Esophagus (tissue), 2 donors: Measurements from ENCODE around the gene CHN2. TPM values are rescaled to one million over a fixed set of nuclear protein-coding genes. Genes with fewer than 3 reads are reported as not detected.

Source experiments
- H3K27ac ChIP-seq, 2 donors: one replicate each; pipeline ENCODE4 v1.5.1; 2013; ENCODE audit warnings: low read depth in 2 of 2, mild to moderate bottlenecking in 2 of 2, inconsistent platforms in 1 of 2, low read length in 1 of 2, moderate library complexity in 1 of 2
- H3K27me3 ChIP-seq, 2 donors: one replicate each; pipeline ENCODE4 v1.6.1; 2013; ENCODE audit warnings: low read length in 2 of 2, control low read depth in 1 of 2, mild to moderate bottlenecking in 1 of 2; ENCODE audit not compliant: insufficient read depth in 2 of 2, control insufficient read depth in 1 of 2
- H3K36me3 ChIP-seq, 2 donors: one replicate each; pipeline ENCODE4 v1.6.1; 2013; ENCODE audit warnings: low read length in 1 of 2; ENCODE audit not compliant: control insufficient read depth in 2 of 2, insufficient read depth in 2 of 2
- H3K4me1 ChIP-seq, 2 donors: one replicate each; pipeline ENCODE4 v1.6.1; 2013; ENCODE audit warnings: low read length in 1 of 2; ENCODE audit not compliant: control insufficient read depth in 2 of 2, insufficient read depth in 2 of 2
- H3K4me3 ChIP-seq, 2 donors: one replicate each; pipeline ENCODE4 v1.5.1; 2013; ENCODE audit warnings: low read length in 2 of 2, mild to moderate bottlenecking in 2 of 2, low read depth in 1 of 2, moderate library complexity in 1 of 2
- H3K9me3 ChIP-seq, 2 donors: one replicate each; pipeline ENCODE4 v1.6.1; 2013; ENCODE audit warnings: mild to moderate bottlenecking in 2 of 2, low read depth in 1 of 2, low read length in 1 of 2, moderate library complexity in 1 of 2; ENCODE audit not compliant: control insufficient read depth in 2 of 2, insufficient read depth in 1 of 2
- WGBS, 2 donors: extraction: QIAGEN DNeasy Blood & Tissue Kit; methylation state at CpG; one replicate each; pipeline ENCODE4 v1.1.7; 2013; 5-methylcytosine and 5-hydroxymethylcytosine counted together
- polyA plus RNA-seq, 2 donors: library from polyadenylated mRNA; stranded (reverse); fragments of 200-250 nt; gene quantifications; one replicate each; pipeline ENCODE4 v1.2.3, GENCODE V29; 2013
- donor health status: healthy with polysubstance abuse.
- donor health status: Bipolar disorder and iron deficiency.

Gene CHN2
- polyA plus RNA-seq, 2 donors, result 0.92 to 1.5 TPM

DNA sequence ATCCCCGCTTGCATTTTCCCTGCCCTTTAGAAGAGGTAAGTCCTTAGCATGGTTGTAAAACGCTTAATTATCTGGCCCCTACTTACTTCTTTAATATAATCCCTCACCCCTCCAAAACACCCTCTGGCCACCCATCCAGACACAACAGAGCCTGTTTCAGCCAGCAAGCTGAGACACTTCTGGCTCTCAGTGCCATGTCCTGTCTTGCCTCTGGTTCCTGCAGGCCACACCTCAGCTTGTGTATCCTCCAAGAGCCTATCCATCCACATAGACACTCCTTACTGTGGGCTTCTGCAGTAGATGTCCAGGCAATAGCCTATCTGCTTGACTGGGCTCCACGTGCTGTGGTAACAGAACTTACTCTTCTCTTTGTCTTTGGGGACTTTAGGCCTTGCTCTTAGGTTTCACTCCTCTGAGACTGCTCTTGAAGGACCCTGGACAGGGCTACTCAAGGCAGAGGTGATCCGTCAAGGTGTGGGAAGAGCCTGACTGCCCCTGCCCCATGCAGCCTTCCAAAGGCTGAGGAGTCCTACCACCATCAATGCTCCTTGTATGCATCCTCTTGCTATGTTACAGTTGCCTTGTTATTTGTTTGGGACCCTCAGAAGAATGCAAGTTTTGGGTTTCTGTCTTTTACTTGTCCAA is 149.9 kb downstream of the CHN2 start:
- H3K4me1 ChIP-seq, result peaks cover 0 to 6% of the 10 kb centered on the region in 2 donors
- no peak overlapping the region for H3K4me3 ChIP-seq
- H3K27ac ChIP-seq, result no peak overlapping the region
- no peaks in the 10 kb centered on the region for H3K36me3 ChIP-seq
- 90 to 96% methylated on average over 4 of the region's 4 CpGs for WGBS, 2 donors
- no peaks in the 10 kb centered on the region for H3K27me3 ChIP-seq
- H3K9me3 ChIP-seq, result no peaks in the 10 kb centered on the region

DNA sequence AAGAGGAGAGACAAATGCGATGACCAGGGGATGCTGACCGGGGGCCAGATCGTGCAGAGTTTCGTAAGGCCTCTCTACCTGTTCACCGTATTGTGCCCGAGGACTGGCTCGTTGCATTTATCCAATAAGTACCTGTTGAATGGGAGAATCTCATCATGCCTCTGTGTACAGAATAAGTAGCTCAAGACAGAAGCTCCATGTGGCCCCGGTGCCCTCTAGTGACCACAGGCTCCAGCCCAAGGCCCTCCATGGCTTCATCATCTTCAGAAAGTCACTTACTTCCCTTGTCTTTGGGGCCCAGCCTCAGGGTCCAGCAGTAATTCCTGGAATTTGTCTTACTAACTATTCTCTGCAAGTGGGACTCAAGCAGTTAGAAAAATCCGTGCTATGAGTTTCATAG is 151.0 kb downstream of the CHN2 start:
- peaks cover 0 to 6% of the 10 kb centered on the region in 2 donors for H3K4me1 ChIP-seq
- H3K4me3 ChIP-seq, result no peak overlapping the region
- H3K27me3 ChIP-seq, result no peaks in the 10 kb centered on the region
- H3K9me3 ChIP-seq, result no peaks in the 10 kb centered on the region
- H3K36me3 ChIP-seq, result no peaks in the 10 kb centered on the region
- H3K27ac ChIP-seq, result no peak overlapping the region
- 83 to 88% methylated on average over 9 of the region's 9 CpGs for WGBS, 2 donors

- Histone ChIP-seq H3K27ac (no peak overlapping the region), H3K9me3 (no peaks in the 10 kb centered on the region)
- 66 to 80% methylated on average over 8 of the region's 8 CpGs for WGBS, 2 donors
Observed at GRCh38 chr7:29346231-29346978, 151.8 kb downstream of the CHN2 start.

DNA sequence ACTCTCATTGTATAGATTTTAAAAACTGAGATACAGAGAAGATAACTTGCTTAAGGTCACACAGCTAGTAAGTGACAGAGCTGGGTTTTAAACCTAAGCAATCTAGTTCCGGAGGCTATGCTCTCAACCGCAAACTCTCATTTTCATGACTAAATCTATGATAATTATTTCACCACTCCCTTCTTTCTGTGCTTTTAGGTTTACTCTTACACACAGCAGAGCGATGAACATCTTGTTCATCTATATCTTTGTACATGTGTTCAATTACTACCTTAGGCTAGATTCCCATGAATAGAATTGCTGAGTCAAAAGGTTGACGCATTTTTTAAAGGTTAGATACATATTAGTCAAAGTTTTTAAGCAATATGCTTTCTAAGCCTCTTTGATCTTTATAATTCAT is 154.8 kb downstream of the CHN2 start:
- WGBS, 2 donors, result 45 to 59% methylated on average over 4 of the region's 4 CpGs
- no peaks in the 10 kb centered on the region for H3K9me3 ChIP-seq
- peaks cover 0 to 2% of the 10 kb centered on the region in 2 donors for H3K4me1 ChIP-seq
- no peaks in the 10 kb centered on the region for H3K27me3 ChIP-seq
- no peak overlapping the region for H3K4me3 ChIP-seq
- no peaks in the 10 kb centered on the region for H3K36me3 ChIP-seq
- no peak overlapping the region for H3K27ac ChIP-seq

More at GRCh38 chr7:29346231-29346978, 151.8 kb downstream of the CHN2 start:
- Histone ChIP-seq H3K36me3 (no peaks in the 10 kb centered on the region), H3K4me1 (peaks cover 0 to 6% of the 10 kb centered on the region in 2 donors), H3K4me3 (no peak overlapping the region), H3K27me3 (no peaks in the 10 kb centered on the region)

DNA sequence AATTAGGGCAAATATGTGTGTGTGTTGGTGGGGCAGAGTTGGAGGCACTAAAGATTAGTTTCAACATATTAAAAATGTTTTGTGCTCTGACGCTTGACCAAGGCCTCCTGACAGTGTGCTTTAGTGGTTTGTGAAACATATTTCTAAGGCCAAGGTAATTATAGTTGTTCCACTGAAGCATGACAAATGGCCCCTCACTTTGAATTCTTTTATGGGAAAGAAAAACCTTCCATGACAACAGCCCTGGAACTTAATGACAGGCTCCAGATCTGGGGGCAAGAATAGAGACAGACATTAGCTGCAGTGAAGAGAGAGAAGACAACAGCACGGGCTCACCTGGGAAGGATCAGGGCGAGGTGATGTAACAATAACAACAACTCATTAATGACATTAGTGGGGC is 155.8 kb downstream of the CHN2 start:
- Histone ChIP-seq H3K4me1 (peaks cover 0 to 2% of the 10 kb centered on the region in 2 donors), H3K27ac (no peak overlapping the region), H3K4me3 (no peak overlapping the region), H3K36me3 (no peaks in the 10 kb centered on the region), H3K27me3 (no peaks in the 10 kb centered on the region), H3K9me3 (no peaks in the 10 kb centered on the region)
- WGBS, 2 donors, result 88 to 89% methylated on average over 3 of the region's 3 CpGs

DNA sequence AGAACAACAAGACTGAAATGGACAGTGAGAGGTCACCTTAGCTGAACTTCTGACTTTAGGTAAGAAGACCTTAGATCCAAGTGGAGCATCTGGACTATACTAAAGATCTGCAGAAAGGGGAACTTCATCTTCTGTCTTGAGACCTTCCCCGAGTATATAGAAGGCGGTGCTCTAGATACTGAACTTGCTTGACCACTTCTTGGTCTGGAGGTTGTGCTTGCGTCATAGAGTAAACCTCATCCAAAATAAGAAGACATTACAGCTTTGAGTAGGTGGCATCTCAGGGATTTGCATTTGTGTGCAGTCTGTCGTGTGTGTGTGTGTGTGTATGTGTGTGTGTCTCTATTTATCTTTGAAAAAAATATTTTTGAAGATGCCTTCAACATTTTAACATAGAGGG is 157.5 kb downstream of the CHN2 start:
- no peak overlapping the region for H3K27ac ChIP-seq
- H3K27me3 ChIP-seq, result no peaks in the 10 kb centered on the region
- no peaks in the 10 kb centered on the region for H3K36me3 ChIP-seq
- no peak overlapping the region for H3K4me3 ChIP-seq
- H3K9me3 ChIP-seq, result no peaks in the 10 kb centered on the region
- 69 to 74% methylated on average over 4 of the region's 4 CpGs for WGBS, 2 donors
- no peaks in the 10 kb centered on the region for H3K4me1 ChIP-seq

GRCh38 chr7:29353810-29354209 is 159.2 kb downstream of the CHN2 start:
- no peaks in the 10 kb centered on the region for H3K4me1 ChIP-seq
- H3K36me3 ChIP-seq, result no peaks in the 10 kb centered on the region
- H3K9me3 ChIP-seq, result no peaks in the 10 kb centered on the region
- H3K27ac ChIP-seq, result no peak overlapping the region
- no peak overlapping the region for H3K4me3 ChIP-seq
- 68 to 73% methylated on average over 5 of the region's 5 CpGs for WGBS, 2 donors
- no peaks in the 10 kb centered on the region for H3K27me3 ChIP-seq

DNA sequence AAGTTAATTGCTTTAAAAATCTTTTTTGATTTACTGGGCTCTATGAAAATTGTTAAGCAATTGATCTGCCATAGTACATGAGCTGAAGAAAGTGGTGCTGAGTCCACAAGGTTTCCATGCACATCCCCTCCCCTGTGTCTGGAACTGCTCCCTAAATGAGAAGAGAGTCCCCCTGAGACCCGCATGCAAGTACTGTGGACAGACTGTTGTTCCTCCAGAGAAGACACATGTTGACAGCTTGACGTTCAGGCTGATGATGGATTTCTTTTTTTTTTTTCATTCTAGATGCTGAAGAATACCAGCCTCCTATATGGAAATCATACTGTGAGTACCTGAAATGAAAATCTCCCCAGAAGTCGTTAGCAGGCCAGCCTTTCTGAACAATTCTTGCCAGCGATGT is 159.8 kb downstream of the CHN2 start:
- Histone ChIP-seq H3K4me1 (no peaks in the 10 kb centered on the region), H3K9me3 (no peaks in the 10 kb centered on the region), H3K4me3 (no peak overlapping the region), H3K36me3 (no peaks in the 10 kb centered on the region), H3K27me3 (no peaks in the 10 kb centered on the region), H3K27ac (no peak overlapping the region)
- WGBS, 2 donors, result 91 to 93% methylated on average over 4 of the region's 4 CpGs

DNA sequence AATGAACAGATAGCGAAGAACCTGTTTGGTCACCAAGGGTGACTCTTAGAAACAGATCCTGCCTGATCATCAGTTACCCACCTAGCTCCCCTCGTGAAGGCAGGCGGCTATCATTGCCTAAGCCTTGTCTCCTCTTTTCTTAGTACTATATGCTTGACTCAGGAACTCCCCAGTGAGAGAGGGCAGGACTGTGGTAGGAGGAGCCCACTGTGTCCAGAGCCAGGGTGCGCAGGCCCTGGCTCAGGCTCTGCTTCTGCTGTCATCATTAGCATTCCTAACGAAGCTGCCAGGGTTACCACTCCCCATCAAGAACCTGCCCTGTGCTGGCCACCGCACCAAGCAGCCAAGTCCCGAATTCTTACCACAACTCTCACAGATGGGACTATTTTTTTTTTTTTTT is 160.8 kb downstream of the CHN2 start:
- Histone ChIP-seq H3K27me3 (no peaks in the 10 kb centered on the region), H3K4me3 (no peak overlapping the region), H3K36me3 (no peaks in the 10 kb centered on the region), H3K4me1 (no peaks in the 10 kb centered on the region), H3K27ac (no peak overlapping the region), H3K9me3 (no peaks in the 10 kb centered on the region)
- WGBS, 2 donors, result 88 to 95% methylated on average over 7 of the region's 7 CpGs

- Histone ChIP-seq H3K4me3 (no peak overlapping the region), H3K9me3 (no peaks in the 10 kb centered on the region), H3K27me3 (no peaks in the 10 kb centered on the region), H3K27ac (no peak overlapping the region), H3K4me1 (peaks cover 0 to 2% of the 10 kb centered on the region in 2 donors), H3K36me3 (no peaks in the 10 kb centered on the region)
- 95 to 96% methylated on average over 9 of the region's 9 CpGs for WGBS, 2 donors
Observed at GRCh38 chr7:29356631-29357030, 162.1 kb downstream of the CHN2 start.
